HG03571 (cell line): ENCODE results near the gene TBC1D3I.
"Not testable (repeated sequence)": the region's sequence is repeated elsewhere in the genome, so short reads cannot be mapped to it uniquely, and the experiment has no call there.

ENCODE experiments used
- ATAC-seq: cut with Tn5 transposase; IDR thresholded peaks from one replicate; pipeline ENCODE4 v1.9.1; 2021; ENCODE audit not compliant: unreplicated experiment

The TBC1D3I gene

DNA sequence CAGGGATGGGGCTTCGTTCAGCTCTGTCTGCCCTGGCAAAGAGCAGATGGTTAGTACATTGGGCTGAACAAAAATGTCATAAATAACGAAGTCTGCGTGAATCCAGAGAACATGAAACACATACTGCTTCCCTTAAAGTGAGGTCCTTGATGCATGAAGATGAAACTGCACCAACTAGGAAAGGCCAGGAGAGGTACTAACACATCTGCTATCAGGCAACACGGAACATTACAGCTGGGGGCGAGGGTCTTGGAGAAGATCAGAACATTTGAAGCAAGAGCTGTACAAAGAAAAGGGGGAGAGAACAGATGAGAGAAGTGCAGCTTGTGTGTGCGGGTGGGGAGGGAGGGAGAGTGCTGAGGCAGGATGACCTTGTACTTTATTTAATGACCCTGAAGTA is 57.0 kb downstream of the TBC1D3I start:
- not testable (repeated sequence) for ATAC-seq

DNA sequence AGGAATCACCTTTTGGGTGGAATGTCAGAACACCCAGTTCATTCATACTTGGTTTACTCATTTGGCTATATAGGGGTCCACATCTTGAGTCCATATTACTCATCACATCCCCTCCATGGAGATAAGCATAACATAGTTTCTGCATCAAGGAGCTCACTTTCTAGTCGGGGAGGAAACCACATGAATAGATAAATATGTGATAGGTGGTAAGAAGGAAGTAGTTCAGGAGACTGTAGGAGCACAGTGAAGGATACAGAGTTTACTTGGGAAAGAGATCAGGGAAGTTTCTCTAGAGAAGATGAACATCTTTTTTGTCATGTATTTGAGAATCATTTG is 57.9 kb downstream of the TBC1D3I start:
- not testable (repeated sequence) for ATAC-seq

DNA sequence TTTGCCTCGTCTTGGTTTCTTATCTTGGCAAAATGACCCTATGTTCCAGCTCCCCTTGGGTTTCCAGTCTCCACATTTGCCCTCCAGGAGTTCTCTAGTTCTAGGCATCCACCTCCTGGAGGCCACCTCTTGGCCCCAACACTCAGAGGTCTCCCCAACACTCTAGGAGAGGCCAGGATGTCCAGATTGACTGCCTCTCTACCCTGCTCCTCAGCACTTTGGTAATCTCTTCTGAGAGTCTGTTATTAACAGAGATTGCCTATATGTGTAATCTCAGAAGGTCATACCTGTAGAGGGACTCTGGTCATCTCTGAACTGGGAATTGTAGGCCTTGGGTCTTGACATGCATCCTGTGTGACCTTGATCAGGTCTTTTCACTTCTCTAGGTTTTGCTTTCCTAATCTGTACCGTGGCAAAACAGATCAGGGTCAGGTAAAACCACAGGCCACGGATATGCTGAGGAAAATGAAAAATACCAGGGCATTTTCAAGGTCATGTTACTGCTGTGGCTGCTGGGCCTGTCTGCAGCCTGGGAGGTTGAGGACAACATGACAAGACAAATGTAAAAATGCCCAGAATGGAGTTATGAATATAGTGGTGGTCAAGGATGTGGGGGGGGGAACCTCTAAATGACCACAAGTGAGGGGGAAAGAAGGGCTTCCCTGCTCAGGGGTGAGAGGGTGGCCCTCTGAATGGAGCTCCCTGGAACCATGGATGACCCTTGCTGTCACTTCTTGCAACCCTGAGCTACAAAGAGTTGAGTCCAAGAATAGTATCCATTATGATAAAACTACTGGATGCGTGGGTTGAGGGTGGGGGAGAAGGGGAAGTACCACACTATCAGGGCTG is 58.5 kb downstream of the TBC1D3I start:
- ATAC-seq = no peak

DNA sequence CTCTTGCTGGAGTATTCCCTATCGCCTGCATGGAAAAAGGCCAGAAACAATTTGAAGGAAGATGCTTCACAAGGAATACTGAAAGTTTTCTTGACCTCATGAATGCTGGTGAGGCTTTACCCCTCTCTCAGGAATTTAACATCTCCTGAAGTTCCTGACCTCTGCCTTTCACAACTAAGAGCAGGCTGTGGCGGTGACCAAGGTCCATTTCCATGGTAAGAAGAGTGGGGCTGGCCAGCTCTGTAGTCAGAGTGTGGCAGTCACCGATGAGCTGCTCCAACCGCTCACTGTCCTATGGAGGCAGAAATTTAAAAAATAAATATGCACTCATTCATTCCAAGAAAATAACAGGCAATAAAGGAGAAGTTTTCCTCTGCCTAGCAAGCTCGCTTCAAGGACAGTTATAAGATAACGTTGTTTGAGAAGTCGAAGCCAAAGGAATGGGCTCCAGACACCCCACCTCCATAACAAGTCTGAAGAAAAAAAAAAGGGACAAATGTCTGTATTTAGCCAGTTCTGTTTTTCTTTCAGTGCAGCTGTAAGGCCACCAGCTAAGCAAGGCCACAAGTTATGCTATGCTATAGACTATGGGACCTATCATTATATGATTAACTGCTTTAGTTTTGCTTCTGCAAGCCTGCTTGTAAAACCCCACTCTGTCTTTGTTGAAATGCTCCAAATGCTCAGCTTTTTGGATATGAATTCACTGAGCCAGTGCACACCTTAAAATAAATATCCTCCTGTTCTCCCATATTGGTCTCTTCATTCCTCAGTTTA is 59.5 kb downstream of the TBC1D3I start:
- no peak for ATAC-seq
